Effector memory CD4-positive, alpha-beta T cell (primary cell): Measurements from ENCODE around the gene MVD.

Experiments used
- DNase-seq, 3 donors: peaks; one replicate each; pipeline ENCODE4 v3.0.0-alpha.2; 2020
- H3K27ac ChIP-seq: 2 replicates; pipeline ENCODE4 v1.7.0; 2013; ENCODE audit warnings: mild to moderate bottlenecking, low read length, moderate library complexity; ENCODE audit not compliant: insufficient read depth, poor library complexity, severe bottlenecking
- H3K27me3 ChIP-seq: replicated peaks from 2 replicates; pipeline ENCODE4 v1.7.0; 2013; ENCODE audit warnings: mild to moderate bottlenecking, low read length; ENCODE audit not compliant: insufficient read depth, control insufficient read depth, poor library complexity, severe bottlenecking
- H3K36me3 ChIP-seq: 2 replicates; pipeline ENCODE4 v1.7.0; 2013; ENCODE audit warnings: mild to moderate bottlenecking, low read length, moderate library complexity; ENCODE audit not compliant: control insufficient read depth, insufficient read depth
- H3K4me1 ChIP-seq: 2 replicates; pipeline ENCODE4 v1.7.0; 2013; ENCODE audit warnings: low read length, mild to moderate bottlenecking; ENCODE audit not compliant: control insufficient read depth, insufficient read depth, poor library complexity, severe bottlenecking
- H3K4me3 ChIP-seq: 2 replicates; pipeline ENCODE4 v1.7.0; 2013; ENCODE audit warnings: low read length, low read depth, mild to moderate bottlenecking; ENCODE audit not compliant: insufficient read depth, poor library complexity, severe bottlenecking
- H3K9me3 ChIP-seq: 2 replicates; pipeline ENCODE4 v1.7.0; 2013; ENCODE audit warnings: mild to moderate bottlenecking, low read length, moderate library complexity; ENCODE audit not compliant: control insufficient read depth

The MVD gene

GRCh38 chr16:88650749-88651275 is 12.1 kb downstream of the MVD start, which contains the start of gene CYBA:
Gene CYBA, minus strand, starts transcription at chr16:88651053. Its CDS starts 40 bp downstream, at chr16:88651013.
- Histone ChIP-seq H3K9me3 (no peaks in the 10 kb centered on the region), H3K36me3 (peaks cover 16% of the 10 kb centered on the region), H3K4me3 (peak within 1 kb of the TSS; percentile 92), H3K27me3 (no peaks in the 10 kb centered on the region), H3K27ac (peak within 1 kb of the TSS; percentile 92), H3K4me1 (peaks cover 23% of the 10 kb centered on the region)
- DNase-seq, result peak; percentile 73 to 77 (median 74)

GRCh38 chr16:88649924-88650748 is 12.8 kb downstream of the MVD start:
- peak in 1 of 3 donors; percentile 20 for DNase-seq

GRCh38 chr16:88649195-88649923 is 13.5 kb downstream of the MVD start:
- peak overlapping the region; percentile 92 for H3K4me3 ChIP-seq
- DNase-seq, result no peak
- H3K9me3 ChIP-seq, result no peaks in the 10 kb centered on the region
- peaks cover 23% of the 10 kb centered on the region for H3K4me1 ChIP-seq
- H3K27ac ChIP-seq, result peak overlapping the region; percentile 92
- H3K27me3 ChIP-seq, result no peaks in the 10 kb centered on the region
- peaks cover 17% of the 10 kb centered on the region for H3K36me3 ChIP-seq

More at GRCh38 chr16:88649924-88650748, 12.8 kb downstream of the MVD start:
- H3K9me3 ChIP-seq, result no peaks in the 10 kb centered on the region
- H3K27ac ChIP-seq, result peak overlapping the region; percentile 92
- H3K4me3 ChIP-seq, result peak overlapping the region; percentile 92
- H3K4me1 ChIP-seq, result peaks cover 23% of the 10 kb centered on the region
- no peaks in the 10 kb centered on the region for H3K27me3 ChIP-seq
- H3K36me3 ChIP-seq, result peaks cover 18% of the 10 kb centered on the region

GRCh38 chr16:88647178-88648070 is 15.5 kb downstream of the MVD start:
- H3K36me3 ChIP-seq, result peaks cover 23% of the 10 kb centered on the region

GRCh38 chr16:88646345-88647034 is 16.4 kb downstream of the MVD start:
- H3K27ac ChIP-seq, result no peak overlapping the region
- DNase-seq, result no peak
- H3K4me3 ChIP-seq, result no peak overlapping the region
- no peaks in the 10 kb centered on the region for H3K9me3 ChIP-seq
- H3K36me3 ChIP-seq, result peaks cover 23% of the 10 kb centered on the region
- no peaks in the 10 kb centered on the region for H3K27me3 ChIP-seq
- peaks cover 17% of the 10 kb centered on the region for H3K4me1 ChIP-seq

More at GRCh38 chr16:88647178-88648070, 15.5 kb downstream of the MVD start:
- no peak for DNase-seq
- Histone ChIP-seq H3K4me3 (no peak overlapping the region), H3K27me3 (no peaks in the 10 kb centered on the region), H3K9me3 (no peaks in the 10 kb centered on the region), H3K27ac (no peak overlapping the region), H3K4me1 (peaks cover 23% of the 10 kb centered on the region)

GRCh38 chr16:88645941-88646340 is 16.9 kb downstream of the MVD start:
- Histone ChIP-seq H3K36me3 (peaks cover 23% of the 10 kb centered on the region), H3K4me3 (no peak overlapping the region), H3K27me3 (no peaks in the 10 kb centered on the region), H3K27ac (no peak overlapping the region), H3K4me1 (peaks cover 12% of the 10 kb centered on the region), H3K9me3 (no peaks in the 10 kb centered on the region)
- no peak for DNase-seq

GRCh38 chr16:88645455-88645854 is 17.4 kb downstream of the MVD start:
- Histone ChIP-seq H3K27me3 (no peaks in the 10 kb centered on the region), H3K27ac (no peak overlapping the region), H3K4me1 (peaks cover 12% of the 10 kb centered on the region), H3K36me3 (peaks cover 23% of the 10 kb centered on the region), H3K4me3 (no peak overlapping the region), H3K9me3 (no peaks in the 10 kb centered on the region)
- DNase-seq, result no peak

- H3K9me3 ChIP-seq, result no peaks in the 10 kb centered on the region
- no peak overlapping the region for H3K4me3 ChIP-seq
- H3K4me1 ChIP-seq, result peaks cover 13% of the 10 kb centered on the region
- DNase-seq, result no peak
- H3K36me3 ChIP-seq, result peaks cover 12% of the 10 kb centered on the region
- H3K27me3 ChIP-seq, result no peaks in the 10 kb centered on the region
- H3K27ac ChIP-seq, result no peak overlapping the region
These were observed 19.3 kb downstream of the MVD start for GRCh38 chr16:88643644-88643932.
